HG03442 (cell line): ENCODE measurements around the gene TRIM68.

Source experiments
- ATAC-seq: cut with Tn5 transposase; IDR thresholded peaks from one replicate; pipeline ENCODE4 v1.9.1; 2021; ENCODE audit warnings: mild to moderate bottlenecking, moderate library complexity; ENCODE audit not compliant: unreplicated experiment

The TRIM68 gene, protein sequence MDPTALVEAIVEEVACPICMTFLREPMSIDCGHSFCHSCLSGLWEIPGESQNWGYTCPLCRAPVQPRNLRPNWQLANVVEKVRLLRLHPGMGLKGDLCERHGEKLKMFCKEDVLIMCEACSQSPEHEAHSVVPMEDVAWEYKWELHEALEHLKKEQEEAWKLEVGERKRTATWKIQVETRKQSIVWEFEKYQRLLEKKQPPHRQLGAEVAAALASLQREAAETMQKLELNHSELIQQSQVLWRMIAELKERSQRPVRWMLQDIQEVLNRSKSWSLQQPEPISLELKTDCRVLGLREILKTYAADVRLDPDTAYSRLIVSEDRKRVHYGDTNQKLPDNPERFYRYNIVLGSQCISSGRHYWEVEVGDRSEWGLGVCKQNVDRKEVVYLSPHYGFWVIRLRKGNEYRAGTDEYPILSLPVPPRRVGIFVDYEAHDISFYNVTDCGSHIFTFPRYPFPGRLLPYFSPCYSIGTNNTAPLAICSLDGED

DNA sequence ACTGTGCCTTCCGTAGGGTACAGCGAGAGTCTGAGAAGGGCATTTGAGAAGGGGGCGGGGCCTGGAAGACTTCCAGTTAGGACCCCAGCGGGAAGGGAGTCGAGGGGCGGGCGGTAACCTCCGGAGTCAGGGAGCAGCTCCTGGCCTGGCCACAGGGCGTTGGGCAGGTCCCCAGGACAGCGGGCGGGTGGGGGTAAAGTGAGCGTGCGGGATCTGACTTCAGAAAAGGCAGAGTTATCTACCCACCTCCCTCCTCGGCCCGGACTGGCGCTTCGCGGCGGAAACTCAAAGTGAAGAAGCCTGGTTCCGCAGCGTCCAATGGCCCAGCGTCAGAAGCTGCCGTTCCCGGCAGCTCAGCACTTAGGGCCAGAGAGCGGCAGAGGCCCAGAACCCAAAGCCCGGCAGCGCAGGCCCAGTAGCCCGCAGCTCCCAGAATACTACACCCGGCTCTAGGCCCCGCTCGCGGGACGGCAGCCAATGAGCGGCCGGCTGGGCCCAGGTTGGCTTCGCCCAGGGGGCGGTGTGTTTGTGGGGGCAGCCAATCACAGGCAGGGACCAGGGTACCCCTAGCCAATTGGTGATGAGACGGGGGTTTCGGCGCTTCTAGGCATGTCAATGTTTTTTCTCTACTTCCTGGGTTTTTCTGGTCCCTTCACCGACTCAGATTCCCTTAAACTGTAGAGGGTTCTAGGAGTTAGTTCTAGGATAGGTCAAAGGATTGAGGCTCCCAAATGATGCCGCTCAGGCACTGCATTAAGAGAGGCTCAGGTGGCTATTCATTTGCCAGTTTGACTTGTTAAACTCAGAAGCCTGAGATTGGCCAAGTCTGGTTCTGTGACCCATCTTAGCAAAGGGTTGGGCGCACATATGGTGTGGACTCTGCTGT lies at the start of gene TRIM68:
Gene TRIM68 (minus strand): TSS at position 451 of the 886 bp plus-strand sequence. CDS start 2,727 bp downstream, outside the sequence.
- ATAC-seq, result peak; percentile 100

GRCh38 chr11:4654635-4655369 lies 46.8 kb upstream of the TRIM68 start:
- no peak for ATAC-seq

GRCh38 chr11:4647766-4648165 lies 39.7 kb upstream of the TRIM68 start:
- ATAC-seq, result no peak

DNA sequence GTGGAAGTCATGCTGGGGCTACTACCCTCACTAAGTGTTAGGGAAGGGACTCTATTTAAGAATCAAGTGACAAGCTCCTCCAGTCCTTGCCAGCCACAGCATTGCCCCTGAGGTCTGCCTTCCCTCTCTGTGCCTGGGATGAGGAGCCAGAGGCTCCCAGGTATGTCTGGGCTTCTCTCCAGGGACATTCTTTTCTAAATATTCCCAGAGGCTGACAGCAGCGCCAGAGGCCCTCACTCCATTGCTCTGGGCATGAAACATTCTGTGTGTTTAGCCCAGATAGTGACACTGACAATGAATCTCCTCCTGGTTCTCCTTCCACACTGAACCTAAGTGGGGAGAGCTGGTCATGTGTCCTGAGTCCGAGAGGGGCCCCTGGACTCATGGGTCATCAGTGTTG lies 37.9 kb upstream of the TRIM68 start:
- no peak for ATAC-seq

- ATAC-seq, result no peak
Measured at GRCh38 chr11:4644233-4644632, 36.2 kb upstream of the TRIM68 start.

GRCh38 chr11:4643682-4644081 lies 35.7 kb upstream of the TRIM68 start, which contains the start of gene OR51E1:
TSS of gene OR51E1 (plus strand) at chr11:4643982. CDS start at chr11:4652527, 8,545 bp downstream.
- ATAC-seq, result no peak

GRCh38 chr11:4643076-4643475 lies 35.0 kb upstream of the TRIM68 start:
- no peak for ATAC-seq

- ATAC-seq, result no peak
Measured at GRCh38 chr11:4642043-4642442, 34.0 kb upstream of the TRIM68 start.

DNA sequence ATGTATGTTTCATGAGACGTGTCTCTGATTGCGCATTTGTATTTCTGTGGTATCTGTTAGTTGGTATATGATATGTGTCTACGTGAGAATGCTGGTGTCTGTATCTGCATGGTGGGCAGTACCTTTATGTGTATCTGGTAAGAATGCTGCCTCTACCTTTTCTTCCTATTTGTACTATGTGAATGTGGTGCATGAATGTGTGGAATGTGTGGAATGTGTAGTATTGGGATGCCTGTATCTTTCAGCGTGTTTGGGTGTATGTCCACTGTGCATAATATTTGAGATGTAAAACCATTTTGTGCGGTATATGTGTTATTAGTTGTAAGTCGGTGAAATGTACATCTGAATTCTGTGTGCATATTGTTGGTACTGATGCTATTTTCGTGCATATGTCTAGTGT lies 33.5 kb upstream of the TRIM68 start:
- no peak for ATAC-seq

- ATAC-seq, result no peak
Measured at GRCh38 chr11:4639931-4640330, 31.9 kb upstream of the TRIM68 start.

- no peak for ATAC-seq
Measured at GRCh38 chr11:4637662-4638047, 29.6 kb upstream of the TRIM68 start.

DNA sequence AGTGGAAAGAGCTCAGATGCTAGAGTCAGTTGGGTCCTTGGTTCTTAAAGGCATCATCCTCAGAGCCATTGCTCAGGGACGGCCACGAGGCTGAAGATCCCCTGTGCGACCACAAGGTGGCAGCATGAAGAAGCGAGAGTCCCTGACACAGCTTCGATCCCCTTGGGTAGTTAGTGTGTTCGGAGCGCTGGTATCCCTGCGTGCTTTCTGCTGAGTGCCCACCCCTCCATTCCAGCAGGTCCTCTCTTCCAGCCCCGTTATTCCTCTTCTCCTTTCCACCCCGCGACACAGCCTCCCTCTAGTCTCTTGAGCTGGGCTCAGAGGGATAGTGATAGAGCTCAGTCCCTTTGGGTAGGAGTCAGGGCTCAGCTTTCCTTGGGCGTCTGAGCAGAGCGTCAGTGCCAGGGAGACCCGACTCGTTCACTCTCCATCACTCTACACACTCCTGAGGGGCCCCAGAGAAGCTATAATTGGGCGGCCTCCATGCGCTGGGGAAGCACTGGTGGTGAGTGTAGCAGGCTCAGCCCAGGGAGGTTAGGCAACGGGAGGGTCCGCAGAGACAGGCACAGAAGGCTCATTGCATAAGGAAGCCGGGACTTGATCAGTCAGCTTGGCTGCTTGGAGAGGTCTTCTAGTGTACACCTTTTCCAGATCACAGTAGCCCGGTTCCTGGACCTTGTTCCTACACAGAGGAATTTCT lies 29.1 kb upstream of the TRIM68 start, which contains the start of gene OR51D1:
Gene OR51D1 (plus strand): TSS at position 516 of the 700 bp plus-strand sequence. CDS start 2,314 bp downstream, outside the sequence.
- peak; percentile 97 for ATAC-seq

- no peak for ATAC-seq
Measured at GRCh38 chr11:4636136-4636535, 28.1 kb upstream of the TRIM68 start.

GRCh38 chr11:4626207-4627099 lies 18.4 kb upstream of the TRIM68 start:
- no peak for ATAC-seq

DNA sequence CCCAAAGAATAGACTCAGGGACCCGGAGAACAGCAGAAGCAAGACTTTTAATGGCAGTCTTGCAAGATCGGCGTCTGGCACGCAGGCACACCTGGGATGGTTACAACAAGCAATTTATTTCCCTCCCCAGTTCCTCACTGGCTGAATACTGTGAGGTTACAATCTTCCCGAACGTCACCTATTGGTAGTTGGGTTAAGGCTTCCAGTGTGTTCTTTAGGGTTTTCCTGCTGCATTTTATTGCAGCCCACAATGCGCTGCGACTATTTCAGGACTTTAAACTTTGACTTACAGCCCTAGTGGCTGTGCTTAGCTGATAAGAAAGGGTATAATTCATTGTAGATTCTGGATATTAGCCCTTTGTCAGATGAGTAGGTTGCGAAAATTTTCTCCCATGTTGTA lies 11.5 kb upstream of the TRIM68 start:
- no peak for ATAC-seq

DNA sequence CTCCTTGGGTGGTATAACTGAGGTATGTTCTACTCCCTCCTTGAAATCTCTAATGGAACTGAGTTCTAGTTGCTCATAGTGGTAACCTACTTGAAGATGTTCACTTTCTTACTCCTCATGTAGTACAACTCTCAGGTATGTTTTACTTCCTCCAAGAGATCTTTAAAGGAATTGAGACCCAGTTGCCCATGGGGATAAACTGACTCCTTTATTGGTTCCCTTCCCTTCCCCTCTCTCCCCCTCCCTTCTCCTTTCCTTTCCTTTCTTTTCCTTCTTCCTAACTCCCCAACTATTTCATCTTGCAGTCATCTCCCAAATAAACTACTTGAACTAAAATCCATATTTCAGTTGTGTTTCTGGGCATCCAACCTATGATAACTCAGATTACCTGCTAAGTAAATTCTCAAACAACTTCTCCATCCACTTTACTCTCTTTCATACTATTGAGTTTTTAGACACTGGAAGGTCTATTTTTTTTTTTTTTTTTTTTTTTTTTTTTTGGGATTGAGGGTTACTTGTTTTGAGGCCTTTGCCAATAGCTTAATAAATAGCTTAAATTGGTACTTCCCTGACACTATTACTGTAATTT lies 7.9 kb upstream of the TRIM68 start:
- no peak for ATAC-seq

DNA sequence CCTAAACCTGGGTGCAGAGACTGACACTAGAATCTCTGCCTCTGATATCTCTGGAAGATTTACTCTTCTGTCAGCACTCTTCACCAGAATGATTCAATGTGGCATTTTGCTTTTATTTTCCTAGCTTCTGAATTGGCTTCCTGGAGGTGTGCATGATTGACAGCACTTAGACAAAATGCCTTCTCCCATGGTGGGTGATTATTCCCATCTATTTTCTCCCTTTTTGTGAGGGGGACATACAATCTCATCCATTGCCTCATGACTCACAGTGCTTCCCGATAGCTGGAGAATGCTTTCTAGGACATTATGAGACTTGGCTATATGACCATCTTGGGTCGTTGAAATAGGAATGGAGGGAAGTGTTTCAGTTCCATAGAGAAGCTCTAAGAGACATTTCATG lies 4.0 kb upstream of the TRIM68 start:
- ATAC-seq, result no peak

DNA sequence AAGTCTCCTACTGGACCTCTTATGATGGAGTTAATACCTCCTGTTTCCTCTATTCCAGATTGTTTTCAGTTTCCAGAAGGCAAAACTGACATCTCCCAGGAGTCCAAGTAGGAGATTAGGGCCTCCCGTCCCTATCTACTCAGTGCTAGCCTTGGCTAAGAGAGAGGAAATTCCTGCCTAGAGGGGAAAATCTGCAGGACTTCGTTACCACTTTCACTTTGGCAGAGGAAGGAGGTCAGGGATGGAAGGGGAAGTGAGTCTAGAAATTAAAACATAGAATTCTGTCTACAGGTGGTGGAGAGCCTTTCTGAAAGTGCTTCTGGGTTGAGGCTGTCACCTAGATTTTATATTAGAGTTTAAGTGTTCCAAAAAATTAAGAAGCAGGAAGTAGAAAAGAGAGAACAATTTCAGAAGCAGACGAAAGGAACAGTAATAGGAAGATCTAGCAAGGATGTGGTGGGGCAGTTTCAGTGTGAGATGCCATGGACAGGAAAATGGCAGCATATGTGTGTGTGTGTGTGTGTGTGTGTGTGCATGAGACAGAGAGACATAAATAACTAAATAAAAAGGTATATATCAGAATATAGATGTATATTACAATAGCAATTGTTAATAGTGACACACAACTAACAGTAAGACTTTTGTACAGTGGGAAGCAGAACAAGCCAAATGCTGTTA lies 2.4 kb upstream of the TRIM68 start:
- no peak for ATAC-seq
